ENCODE data around the gene RAVER1.
"Not testable (repeated sequence)": the region's sequence is repeated elsewhere in the genome, so short reads cannot be mapped to it uniquely, and the experiment has no call there.

Gene RAVER1

DNA sequence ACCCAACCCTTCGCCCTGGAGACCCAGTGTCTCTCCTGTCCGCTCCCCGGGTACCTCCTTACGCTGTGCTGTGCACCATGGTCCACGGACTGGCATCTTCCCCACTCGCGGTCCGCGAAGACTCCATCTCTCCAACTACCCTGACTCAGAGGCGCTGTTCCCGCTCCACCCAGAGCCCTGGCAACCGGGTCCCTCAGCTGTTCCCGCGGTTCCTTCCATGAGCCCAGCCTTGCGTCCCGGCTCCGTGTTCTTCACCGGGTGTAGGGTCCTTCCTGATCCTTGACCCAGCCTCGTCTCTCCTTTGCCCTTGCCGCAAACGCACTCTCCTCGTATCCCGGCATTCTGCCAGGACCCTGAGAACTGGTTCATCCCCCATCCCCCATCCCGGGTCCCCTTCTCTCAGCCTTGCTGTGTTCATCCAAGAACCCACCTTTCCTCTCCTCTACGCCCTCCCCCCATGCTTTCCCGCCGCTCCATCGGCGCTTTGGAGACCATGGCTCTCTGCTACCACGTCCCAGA is 42.9 kb downstream of the RAVER1 start:
- no peak for DNase-seq (ENCODE audit: low spot score)

DNA sequence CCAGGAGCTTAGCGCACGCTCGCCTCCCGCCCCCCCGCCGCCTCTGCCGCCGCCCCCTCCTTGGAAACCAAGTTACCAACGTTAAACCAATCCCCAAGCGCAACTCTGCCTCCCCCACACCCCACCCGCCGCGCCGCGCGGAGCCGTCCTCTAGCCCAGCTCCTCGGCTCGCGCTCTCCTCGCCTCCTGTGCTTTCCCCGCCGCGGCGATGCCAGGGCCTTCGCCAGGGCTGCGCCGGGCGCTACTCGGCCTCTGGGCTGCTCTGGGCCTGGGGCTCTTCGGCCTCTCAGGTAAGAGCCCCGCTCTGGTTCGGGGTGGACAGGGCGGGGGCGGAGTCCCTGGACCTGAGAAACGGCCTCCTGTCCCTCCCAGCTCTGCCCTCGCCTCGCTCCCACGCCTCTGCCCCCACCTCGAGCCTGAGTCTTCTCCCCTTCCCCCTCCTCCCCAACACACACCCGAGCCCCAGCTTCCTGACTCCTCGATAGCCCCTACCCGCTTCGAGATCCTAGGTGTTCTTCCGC is 43.4 kb downstream of the RAVER1 start, which contains the start of gene ICAM5:
ICAM5 (plus strand) TSS at position 117 of the 521 bp plus-strand sequence; CDS start at position 209, 92 bp downstream.
- peak; percentile 55 for DNase-seq (ENCODE audit: low spot score)

DNA sequence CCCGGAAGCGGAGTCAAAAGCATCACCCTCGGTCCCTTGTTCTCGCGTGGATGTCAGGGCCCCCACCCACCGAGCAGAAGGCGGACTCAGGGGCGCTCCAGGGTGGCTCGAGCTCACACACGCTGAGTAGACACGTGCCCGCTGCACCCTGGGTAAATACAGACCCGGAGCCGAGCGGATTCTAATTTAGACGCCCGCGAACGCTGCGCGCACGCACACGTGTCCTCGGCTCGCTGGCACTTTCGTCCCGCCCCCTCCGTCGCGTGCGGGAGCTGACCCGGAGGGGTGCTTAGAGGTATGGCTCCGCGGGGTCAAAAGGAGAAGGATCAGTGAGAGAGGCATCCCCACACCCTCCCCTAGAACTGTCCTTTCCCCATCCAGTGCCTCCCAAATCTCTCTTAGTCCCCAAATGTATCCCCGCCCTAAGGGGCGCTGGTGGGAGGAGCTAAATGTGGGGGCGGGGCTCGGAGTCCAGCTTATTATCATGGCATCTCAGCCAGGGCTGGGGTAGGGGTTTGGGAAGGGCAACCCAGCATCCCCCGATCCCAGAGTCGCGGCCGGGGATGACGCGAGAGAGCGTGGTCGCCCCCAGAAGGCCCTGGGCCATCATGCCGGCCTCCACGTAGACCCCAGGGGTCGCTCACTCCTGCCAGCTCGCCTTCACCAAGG is 44.0 kb downstream of the RAVER1 start:
- peak; percentile 37 for DNase-seq (ENCODE audit: low spot score)

DNA sequence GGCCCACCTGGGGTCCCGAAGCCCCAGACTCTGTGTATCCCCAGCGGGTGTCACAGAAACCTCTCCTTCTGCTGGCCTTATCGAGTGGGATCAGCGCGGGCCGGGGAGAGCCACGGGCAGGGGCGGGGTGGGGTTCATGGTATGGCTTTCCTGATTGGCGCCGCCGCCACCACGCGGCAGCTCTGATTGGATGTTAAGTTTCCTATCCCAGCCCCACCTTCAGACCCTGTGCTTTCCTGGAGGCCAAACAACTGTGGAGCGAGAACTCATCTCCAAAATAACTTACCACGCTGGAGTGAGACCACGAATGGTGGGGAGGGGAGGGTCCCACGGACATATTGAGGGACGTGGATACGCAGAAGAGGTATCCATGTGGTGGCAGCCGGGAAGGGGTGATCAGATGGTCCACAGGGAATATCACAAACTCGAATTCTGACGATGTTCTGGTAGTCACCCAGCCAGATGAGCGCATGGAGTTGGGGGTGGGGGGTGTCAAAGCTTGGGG is 44.6 kb downstream of the RAVER1 start:
- DNase-seq (ENCODE audit: low spot score) = peak; percentile 51

DNA sequence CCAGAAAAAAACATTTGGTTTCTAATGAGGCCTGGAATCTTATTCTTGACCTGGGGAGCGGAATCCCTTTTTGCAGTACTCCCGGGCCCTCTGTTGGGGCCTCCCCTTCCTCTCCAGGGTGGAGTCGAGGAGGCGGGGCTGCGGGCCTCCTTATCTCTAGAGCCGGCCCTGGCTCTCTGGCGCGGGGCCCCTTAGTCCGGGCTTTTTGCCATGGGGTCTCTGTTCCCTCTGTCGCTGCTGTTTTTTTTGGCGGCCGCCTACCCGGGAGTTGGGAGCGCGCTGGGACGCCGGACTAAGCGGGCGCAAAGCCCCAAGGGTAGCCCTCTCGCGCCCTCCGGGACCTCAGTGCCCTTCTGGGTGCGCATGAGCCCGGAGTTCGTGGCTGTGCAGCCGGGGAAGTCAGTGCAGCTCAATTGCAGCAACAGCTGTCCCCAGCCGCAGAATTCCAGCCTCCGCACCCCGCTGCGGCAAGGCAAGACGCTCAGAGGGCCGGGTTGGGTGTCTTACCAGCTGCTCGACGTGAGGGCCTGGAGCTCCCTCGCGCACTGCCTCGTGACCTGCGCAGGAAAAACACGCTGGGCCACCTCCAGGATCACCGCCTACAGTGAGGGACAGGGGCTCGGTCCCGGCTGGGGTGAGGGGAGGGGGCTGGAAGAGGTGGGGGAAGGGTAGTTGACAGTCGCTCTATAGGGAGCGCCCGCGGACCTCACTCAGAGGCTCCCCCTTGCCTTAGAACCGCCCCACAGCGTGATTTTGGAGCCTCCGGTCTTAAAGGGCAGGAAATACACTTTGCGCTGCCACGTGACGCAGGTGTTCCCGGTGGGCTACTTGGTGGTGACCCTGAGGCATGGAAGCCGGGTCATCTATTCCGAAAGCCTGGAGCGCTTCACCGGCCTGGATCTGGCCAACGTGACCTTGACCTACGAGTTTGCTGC is 46.3 kb downstream of the RAVER1 start, which contains the start of gene ICAM4:
ICAM4 (plus strand) TSS at position 153 of the 935 bp plus-strand sequence; CDS start at position 211, 58 bp downstream.
- DNase-seq (ENCODE audit: low spot score) = no peak

DNA sequence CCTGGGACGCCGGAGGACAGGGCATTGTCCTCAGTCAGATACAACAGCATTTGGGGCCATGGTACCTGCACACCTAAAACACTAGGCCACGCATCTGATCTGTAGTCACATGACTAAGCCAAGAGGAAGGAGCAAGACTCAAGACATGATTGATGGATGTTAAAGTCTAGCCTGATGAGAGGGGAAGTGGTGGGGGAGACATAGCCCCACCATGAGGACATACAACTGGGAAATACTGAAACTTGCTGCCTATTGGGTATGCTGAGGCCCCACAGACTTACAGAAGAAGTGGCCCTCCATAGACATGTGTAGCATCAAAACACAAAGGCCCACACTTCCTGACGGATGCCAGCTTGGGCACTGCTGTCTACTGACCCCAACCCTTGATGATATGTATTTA is 47.9 kb downstream of the RAVER1 start:
- DNase-seq (ENCODE audit: low spot score) = no peak

DNA sequence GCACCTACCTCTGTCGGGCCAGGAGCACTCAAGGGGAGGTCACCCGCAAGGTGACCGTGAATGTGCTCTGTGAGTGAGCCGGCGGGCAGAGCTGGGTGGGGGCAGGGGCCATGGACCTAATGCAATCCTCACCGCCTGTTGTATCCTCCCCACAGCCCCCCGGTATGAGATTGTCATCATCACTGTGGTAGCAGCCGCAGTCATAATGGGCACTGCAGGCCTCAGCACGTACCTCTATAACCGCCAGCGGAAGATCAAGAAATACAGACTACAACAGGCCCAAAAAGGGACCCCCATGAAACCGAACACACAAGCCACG is 48.4 kb downstream of the RAVER1 start:
- DNase-seq (ENCODE audit: low spot score) = no peak

DNA sequence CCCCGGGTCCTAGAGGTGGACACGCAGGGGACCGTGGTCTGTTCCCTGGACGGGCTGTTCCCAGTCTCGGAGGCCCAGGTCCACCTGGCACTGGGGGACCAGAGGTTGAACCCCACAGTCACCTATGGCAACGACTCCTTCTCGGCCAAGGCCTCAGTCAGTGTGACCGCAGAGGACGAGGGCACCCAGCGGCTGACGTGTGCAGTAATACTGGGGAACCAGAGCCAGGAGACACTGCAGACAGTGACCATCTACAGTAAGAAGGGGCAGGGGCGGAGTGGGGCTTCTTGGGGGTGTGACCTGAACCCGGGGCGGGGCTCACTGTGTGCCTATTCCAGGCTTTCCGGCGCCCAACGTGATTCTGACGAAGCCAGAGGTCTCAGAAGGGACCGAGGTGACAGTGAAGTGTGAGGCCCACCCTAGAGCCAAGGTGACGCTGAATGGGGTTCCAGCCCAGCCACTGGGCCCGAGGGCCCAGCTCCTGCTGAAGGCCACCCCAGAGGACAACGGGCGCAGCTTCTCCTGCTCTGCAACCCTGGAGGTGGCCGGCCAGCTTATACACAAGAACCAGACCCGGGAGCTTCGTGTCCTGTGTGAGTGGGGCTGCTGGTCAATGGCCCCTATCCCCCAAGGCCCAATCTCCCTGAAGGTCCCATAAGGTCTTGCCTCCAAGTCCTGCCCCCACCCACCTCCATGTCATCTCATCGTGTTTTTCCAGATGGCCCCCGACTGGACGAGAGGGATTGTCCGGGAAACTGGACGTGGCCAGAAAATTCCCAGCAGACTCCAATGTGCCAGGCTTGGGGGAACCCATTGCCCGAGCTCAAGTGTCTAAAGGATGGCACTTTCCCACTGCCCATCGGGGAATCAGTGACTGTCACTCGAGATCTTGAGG is 49.0 kb downstream of the RAVER1 start:
- no peak for DNase-seq (ENCODE audit: low spot score)

DNA sequence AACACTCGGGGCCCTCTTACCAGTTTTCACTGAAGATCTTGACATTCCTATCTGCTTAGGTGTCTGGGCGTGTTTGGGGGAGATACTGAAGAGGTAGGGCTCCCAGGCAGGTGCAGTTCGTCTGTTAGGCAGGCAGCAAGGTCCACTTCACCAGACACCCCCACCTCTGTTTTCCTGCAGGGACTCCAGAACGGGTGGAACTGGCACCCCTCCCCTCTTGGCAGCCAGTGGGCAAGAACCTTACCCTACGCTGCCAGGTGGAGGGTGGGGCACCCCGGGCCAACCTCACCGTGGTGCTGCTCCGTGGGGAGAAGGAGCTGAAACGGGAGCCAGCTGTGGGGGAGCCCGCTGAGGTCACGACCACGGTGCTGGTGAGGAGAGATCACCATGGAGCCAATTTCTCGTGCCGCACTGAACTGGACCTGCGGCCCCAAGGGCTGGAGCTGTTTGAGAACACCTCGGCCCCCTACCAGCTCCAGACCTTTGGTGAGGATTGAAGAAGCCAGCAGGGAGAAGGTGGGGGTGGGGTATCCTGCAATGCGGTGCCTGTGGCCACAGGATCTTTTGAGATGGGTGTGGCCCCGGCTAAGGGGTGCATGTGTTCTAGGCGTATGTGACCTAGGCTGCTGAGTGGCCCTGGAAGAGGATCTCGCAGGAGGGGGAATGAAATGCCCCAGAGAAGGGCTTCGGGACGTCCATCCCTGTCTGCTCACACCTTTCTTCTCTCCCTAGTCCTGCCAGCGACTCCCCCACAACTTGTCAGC is 49.8 kb downstream of the RAVER1 start:
- DNase-seq (ENCODE audit: low spot score) = no peak

DNA sequence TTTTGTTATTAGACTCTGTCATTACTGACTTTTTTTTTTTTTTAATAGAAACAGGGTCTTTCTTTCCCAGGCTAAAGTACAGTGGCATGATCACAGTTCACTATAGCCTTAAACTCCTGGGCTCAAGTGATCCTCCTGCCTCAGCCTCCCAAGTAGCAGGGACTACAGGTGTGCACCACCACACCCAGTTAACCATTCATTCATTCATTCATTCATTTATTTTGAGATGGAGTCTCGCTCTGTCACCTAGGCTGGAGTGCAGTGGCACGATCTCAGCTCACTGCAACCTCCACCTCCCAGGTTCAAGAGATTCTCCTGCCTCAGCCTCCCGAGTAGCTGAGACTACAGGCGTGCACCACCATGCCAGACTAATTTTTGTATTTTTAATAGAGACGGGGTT is 51.3 kb downstream of the RAVER1 start:
- DNase-seq (ENCODE audit: low spot score) = not testable (repeated sequence)

DNA sequence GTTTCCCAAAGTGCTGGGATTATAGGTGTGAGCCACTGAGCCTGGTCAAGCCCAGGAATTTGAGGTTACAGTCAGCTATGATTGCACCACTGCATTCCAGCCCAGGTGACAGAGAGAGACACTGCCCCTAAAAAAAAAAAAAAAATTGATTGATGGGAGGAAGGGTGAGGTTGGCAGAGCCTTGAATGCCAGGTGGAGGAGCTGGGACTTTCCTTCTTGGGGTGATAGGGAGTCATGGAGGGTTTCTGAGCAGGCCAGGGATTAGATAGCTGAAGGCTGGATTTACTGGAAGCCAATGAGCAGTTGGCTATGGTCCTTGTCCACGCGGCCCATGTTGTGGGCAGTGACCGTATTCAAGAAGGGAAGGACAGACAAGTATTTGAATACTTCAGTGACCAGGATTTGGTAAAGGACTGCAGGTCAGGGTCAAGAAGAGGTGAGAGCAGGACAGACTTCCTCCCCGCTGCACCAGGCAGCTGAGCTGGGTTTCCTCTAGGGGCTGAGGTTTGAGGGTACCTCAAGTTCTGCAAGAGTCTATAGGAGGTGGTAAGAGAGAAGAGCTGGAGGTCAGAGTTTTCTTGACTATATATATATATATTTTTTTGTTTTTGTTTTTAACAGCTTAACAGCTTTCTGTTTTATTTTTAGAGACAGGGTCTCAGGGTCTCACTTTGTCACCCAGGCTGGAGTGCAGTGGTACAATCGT is 53.4 kb downstream of the RAVER1 start:
- DNase-seq (ENCODE audit: low spot score) = no peak

DNA sequence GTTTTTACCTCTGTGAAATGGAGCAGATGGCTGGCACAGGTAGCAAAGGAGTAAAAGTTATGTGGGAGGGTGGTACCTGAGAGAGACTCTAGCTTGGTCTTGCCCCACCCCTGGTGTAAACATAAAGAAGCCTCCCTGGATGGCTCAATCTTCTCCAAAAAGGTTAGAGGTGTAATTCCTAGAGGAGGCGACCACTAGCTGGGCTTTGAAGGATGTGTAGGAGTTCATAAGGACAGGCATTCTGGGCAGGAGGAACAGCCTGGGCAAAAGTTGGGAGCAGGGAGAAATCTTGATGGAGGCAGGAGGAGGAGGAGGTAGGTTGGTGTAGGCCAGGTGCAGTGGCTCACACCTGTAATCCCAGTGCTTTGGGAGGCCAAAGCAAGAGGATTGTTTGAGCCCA is 54.4 kb downstream of the RAVER1 start:
- DNase-seq (ENCODE audit: low spot score) = no peak

DNA sequence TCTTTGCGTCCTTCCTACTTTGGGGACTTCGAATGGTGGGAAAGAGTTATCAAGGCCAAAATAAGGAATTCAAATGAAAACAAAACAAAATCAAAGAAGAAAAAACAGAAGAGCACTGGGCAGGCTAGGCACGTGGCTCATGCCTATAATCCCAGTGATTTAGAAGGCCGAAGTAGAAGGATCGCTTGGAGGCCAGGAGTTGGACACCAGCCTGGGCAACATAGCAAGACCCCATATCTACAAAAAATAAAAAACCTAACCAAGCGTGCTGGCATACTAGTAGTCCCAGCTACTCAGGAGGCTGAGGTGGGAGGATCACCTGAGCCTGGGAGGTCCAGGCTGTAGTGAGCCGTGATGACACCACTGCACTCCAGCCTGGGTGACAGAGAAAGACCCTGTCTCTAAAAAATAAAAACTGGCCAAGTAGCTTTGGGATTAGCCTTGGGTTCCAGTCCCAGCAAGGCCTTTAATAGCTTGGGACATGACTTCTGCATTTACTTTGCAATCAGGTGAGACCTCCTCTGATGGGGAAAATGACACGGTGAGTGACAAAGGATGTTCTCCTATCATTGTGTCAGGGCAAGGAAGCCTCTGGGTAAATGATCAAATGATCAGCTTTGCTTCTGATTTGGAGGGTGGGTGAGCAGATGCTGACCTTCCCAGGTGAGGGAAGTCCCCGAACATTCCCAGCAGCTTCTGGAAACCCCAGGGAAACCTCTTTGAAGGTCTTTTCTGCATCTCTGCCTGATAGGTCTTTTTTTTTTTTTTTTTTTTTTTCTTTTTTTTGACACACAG is 55.3 kb downstream of the RAVER1 start:
- DNase-seq (ENCODE audit: low spot score) = no peak

DNA sequence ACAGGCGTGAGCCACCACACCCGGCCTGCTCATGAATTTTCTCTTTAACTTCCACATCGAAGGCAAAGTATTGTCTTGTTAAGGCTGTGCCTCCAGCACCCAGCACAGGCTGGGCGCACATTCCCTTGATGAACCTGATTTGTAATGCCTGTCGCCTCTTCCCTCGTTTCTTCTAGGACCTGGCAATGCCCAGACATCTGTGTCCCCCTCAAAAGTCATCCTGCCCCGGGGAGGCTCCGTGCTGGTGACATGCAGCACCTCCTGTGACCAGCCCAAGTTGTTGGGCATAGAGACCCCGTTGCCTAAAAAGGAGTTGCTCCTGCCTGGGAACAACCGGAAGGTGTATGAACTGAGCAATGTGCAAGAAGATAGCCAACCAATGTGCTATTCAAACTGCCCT is 58.7 kb downstream of the RAVER1 start:
- DNase-seq (ENCODE audit: low spot score) = no peak

DNA sequence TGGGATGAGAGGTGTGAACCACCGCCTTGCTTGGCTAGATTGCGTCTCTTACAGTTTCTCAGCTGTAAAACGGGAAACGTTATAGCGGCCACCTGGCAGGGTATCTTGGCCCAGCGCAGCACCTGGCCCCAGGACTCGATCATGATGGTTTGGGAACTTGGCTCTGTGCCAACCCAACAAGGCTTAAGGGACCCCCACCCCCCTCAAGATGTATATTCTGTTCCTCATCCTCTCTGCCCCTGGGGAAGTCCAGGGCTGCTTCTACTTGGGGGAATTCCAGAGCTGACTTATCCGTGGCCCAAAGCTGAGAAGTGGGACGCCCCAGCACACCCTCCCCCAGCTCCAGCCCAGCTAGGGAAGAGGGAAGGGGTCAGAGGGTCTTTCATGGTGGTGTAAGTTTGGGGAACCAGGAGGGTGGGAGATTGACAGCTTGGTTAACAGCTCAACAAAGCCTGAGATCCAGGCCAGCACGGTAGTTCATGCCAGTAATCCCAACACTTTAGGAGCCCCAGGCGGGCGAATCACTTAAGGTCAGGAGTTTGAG is 61.7 kb downstream of the RAVER1 start:
- DNase-seq (ENCODE audit: low spot score) = no peak

DNA sequence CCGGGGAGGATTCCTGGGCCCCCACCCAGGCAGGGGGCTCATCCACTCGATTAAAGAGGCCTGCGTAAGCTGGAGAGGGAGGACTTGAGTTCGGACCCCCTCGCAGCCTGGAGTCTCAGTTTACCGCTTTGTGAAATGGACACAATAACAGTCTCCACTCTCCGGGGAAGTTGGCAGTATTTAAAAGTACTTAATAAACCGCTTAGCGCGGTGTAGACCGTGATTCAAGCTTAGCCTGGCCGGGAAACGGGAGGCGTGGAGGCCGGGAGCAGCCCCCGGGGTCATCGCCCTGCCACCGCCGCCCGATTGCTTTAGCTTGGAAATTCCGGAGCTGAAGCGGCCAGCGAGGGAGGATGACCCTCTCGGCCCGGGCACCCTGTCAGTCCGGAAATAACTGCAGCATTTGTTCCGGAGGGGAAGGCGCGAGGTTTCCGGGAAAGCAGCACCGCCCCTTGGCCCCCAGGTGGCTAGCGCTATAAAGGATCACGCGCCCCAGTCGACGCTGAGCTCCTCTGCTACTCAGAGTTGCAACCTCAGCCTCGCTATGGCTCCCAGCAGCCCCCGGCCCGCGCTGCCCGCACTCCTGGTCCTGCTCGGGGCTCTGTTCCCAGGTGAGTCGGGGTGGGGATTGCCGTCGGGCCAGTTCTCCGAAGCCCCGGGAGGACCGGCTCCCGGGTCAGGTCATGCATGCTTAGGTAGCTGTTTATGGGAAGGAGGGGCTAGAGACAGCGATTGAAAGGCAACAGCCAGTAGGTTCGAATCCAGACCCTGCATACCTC is 62.5 kb downstream of the RAVER1 start, which contains the start of gene ICAM1:
ICAM1 (plus strand) TSS at position 505 of the 779 bp plus-strand sequence; CDS start at position 545, 40 bp downstream.
- no peak for DNase-seq (ENCODE audit: low spot score)

DNA sequence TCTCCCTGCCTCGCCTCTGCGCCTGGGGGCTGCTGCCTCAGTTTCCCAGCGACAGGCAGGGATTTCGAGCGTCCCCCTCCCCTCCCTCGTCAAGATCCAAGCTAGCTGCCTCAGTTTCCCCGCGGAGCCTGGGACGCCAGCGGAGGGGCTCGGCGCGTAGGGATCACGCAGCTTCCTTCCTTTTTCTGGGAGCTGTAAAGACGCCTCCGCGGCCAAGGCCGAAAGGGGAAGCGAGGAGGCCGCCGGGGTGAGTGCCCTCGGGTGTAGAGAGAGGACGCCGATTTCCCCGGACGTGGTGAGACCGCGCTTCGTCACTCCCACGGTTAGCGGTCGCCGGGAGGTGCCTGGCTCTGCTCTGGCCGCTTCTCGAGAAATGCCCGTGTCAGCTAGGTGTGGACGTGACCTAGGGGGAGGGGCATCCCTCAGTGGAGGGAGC is 63.1 kb downstream of the RAVER1 start:
- DNase-seq (ENCODE audit: low spot score) = no peak

Measured in putamen (tissue), 1 donor.